NCI-H748 treated with DMSO at 0.1 percent for 48 hours (cell line): Measurements from ENCODE around the gene NPAS1.
"Not testable (repeated sequence)": the region's sequence is repeated elsewhere in the genome, so short reads cannot be mapped to it uniquely, and the experiment has no call there.

Source experiments
- DNase-seq: peaks from one replicate; lab custom pipeline; 2025; lab: John Stamatoyannopoulos, UW

NPAS1 gene

DNA sequence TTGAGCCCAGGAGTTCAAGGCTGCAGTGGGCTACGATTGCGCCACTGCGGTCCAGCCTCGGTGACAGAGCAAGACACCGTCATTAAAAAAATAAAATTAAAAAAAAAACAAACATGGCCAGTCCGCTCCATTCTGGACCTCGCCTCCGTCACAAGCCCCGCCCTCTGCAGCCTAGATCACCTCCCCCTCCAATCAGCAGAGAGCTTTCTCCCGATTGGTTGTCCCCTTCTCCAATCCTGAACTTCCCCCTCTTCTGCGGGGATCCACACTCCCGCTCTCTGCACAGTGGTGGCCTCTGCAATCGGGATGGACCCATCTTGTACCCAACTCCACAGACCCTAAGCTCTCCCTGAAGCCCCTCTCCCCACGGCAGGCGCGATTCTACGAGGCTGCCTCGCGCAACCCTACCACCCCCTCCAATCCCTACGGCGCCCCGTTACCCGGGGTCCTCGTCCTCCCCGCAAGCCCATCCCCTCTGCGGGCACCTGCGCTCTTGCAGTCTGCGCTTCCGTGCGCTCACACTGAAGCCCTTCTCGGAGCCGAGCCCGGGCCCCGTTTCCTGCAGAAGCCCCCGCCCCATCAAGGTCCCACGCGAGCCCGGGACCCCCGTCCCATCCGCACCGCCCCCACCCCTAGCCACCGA, 28.2 kb downstream of the NPAS1 start:
- DNase-seq = peak; percentile 88

GRCh38 chr19:47049307-47049700, 29.7 kb downstream of the NPAS1 start:
- DNase-seq = no peak

- not testable (repeated sequence) for DNase-seq
These were observed 30.9 kb downstream of the NPAS1 start for GRCh38 chr19:47050562-47050961.

DNA sequence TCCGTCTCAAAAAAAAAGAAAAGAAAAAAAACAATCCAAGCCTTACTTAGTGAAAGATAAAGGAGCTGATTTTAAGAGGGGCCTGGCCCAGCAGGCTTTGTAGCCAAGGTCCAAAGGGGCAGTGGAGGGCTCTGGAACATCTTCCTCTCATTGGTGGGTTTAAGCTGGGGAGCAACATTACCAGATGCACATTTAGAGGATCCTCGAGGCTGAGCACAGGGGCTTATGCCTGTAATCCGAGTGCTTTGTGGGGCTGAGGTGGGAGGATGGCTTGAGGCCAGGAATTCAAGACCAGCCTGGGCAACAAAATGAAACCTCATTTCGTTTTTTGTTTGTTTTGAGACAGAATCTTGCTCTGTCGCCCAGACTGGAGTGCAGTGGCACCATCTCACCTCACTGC, 36.8 kb downstream of the NPAS1 start:
- DNase-seq = no peak

GRCh38 chr19:47057328-47057727, 37.7 kb downstream of the NPAS1 start:
- no peak for DNase-seq

DNA sequence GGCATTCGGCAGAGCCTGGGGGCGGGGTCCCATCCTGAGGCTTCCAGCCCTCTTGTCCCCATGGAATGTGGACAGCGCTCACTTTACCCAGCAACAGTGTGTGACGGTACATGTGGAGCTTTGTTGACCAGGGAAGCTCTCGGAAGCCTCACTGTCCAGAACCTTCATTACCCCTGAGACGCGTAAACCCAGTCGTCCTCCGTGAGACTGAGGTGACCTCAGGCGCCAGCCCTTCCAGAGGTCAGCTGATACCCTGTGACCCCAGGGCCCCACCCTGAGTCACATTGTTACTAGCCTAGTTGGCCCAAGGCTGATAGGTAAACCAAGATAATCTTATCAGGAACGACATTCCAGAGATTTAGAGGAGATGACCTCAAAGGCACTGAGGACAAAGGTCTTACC, 39.0 kb downstream of the NPAS1 start:
- no peak for DNase-seq

GRCh38 chr19:47063874-47064273, 44.2 kb downstream of the NPAS1 start:
- DNase-seq = no peak

GRCh38 chr19:47065242-47065641, 45.6 kb downstream of the NPAS1 start:
- DNase-seq = no peak

GRCh38 chr19:47066376-47067214, 47.0 kb downstream of the NPAS1 start:
- DNase-seq = no peak

GRCh38 chr19:47067215-47067847, 47.7 kb downstream of the NPAS1 start:
- DNase-seq = no peak

- DNase-seq = no peak
These were observed 48.6 kb downstream of the NPAS1 start for GRCh38 chr19:47068246-47068645.

- no peak for DNase-seq
These were observed 49.3 kb downstream of the NPAS1 start for GRCh38 chr19:47068876-47069406.

DNA sequence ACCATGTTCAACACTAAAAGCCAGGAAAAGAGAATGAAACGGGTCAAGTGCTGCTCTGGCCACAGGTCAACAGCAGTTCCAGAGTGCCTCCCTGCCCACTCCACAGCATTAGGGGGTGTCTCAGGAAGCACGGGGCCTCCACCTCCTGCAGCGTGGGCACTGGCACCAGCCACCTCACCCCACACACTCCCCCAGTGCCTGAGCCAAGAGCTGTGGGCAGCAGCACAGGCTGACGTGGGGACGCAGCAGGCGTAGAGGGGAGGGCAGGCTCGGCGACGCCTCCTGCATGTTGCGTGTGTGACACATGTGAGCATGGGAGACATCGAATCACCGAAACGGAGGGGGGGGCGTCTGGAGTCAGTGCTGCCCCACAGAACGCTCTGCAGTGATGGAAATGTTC, 50.2 kb downstream of the NPAS1 start:
- no peak for DNase-seq

DNA sequence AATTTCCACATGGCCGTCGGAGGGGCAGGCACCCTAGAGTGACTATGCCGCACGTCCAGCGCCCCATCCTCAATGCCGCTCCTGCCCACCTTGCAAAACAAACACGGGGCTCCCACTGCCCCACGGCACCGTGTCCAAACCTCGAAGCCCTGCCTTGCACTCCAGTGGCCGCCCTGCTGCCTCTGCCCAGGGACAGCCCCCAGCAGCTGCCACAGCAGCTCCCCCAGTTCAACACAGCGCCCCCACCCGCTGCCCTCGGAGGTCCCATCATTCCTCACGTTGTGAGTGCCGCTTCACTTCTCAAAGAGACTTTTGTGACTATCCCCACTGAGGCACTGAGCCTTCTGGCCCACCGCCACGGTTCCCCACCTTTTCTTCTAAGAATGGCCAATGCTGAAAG, 51.1 kb downstream of the NPAS1 start:
- no peak for DNase-seq

DNA sequence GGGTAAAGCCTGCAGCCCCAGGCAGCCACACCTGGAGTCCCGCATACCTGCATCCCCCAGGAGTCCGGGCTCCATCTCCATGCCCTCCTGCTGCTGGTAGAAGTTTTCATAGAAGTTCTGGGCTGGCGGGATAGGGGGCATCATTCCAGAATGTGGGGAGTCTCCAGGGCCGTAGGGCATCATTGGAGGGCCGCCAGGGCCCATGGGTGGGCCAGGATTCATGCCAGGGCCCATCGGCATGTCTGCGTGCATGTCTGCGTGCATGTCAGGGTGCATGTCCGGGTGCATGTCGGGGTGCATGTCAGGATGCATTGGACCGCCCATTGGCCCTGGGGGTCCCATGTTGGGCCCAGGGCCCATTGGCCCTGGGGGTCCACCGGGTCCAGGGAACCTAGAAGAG, 52.1 kb downstream of the NPAS1 start:
- DNase-seq = no peak

DNA sequence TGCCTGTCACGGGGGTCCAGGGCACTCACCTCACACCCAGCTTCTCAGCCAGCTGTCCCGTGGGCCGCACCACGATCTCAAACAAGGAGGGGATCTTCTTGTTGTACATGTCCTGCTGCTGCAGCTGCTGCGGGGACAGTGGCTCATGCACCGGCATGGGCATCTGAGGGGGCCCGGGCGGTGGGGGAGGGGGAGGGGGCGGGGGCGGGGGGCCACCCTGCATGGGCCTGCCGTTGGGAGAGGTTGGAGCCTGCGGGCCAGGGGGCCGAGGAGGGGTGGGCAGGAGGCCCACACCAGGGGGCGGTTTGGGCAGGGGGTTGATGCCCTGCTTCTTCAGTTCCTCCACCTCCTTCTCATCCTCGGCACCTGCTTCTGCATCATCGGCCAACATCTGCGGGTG, 52.7 kb downstream of the NPAS1 start:
- no peak for DNase-seq

- no peak for DNase-seq
These were observed 53.9 kb downstream of the NPAS1 start for GRCh38 chr19:47073574-47073973.

- no peak for DNase-seq
These were observed 55.0 kb downstream of the NPAS1 start for GRCh38 chr19:47074621-47075020.

GRCh38 chr19:47075179-47075810, 55.7 kb downstream of the NPAS1 start:
- no peak for DNase-seq

- no peak for DNase-seq
These were observed 56.3 kb downstream of the NPAS1 start for GRCh38 chr19:47075941-47076340.

- not testable (repeated sequence) for DNase-seq
These were observed 58.7 kb downstream of the NPAS1 start for GRCh38 chr19:47078351-47078750.

- no peak for DNase-seq
These were observed 61.5 kb downstream of the NPAS1 start for GRCh38 chr19:47081095-47081494.
